OCI-LY3 (cell line): ENCODE data around the gene LRBA.

Source experiments
- EZH2phosphoT487 ChIP-seq: fragments of 200-600 bp; shearing (Covaris generic); IDR thresholded peaks from 2 replicates; pipeline ENCODE4 v1.6.1; 2018; ENCODE audit warnings: antibody characterized with exemption, mixed run types, low read depth
- TF ChIP-seq, protein P1 (sequence below): fragments of 200-600, 300-600 bp; sonication (generic); IDR thresholded peaks from 2 replicates; pipeline ENCODE4 v1.5.1; 2014; ENCODE audit warnings: antibody characterized with exemption, low read length, low read depth

- TF ChIP-seq, protein P1, sequence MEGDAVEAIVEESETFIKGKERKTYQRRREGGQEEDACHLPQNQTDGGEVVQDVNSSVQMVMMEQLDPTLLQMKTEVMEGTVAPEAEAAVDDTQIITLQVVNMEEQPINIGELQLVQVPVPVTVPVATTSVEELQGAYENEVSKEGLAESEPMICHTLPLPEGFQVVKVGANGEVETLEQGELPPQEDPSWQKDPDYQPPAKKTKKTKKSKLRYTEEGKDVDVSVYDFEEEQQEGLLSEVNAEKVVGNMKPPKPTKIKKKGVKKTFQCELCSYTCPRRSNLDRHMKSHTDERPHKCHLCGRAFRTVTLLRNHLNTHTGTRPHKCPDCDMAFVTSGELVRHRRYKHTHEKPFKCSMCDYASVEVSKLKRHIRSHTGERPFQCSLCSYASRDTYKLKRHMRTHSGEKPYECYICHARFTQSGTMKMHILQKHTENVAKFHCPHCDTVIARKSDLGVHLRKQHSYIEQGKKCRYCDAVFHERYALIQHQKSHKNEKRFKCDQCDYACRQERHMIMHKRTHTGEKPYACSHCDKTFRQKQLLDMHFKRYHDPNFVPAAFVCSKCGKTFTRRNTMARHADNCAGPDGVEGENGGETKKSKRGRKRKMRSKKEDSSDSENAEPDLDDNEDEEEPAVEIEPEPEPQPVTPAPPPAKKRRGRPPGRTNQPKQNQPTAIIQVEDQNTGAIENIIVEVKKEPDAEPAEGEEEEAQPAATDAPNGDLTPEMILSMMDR = no peak
- TF ChIP-seq EZH2phosphoT487 = no peak
These were observed 550.6 kb downstream of the LRBA start for GRCh38 chr4:150464523-150464922.
